H1 (cell line): Measurements from ENCODE around the gene NOX5. TPM values are rescaled to one million over a fixed set of nuclear protein-coding genes. Genes with fewer than 3 reads are reported as not detected.

Experiments used
- BRCA1 ChIP-seq: IDR thresholded peaks from 2 replicates; pipeline ENCODE4 v1.6.1; 2012; ENCODE audit warnings: low read depth, low read length, improper control_type of control experiment
- CTBP2 ChIP-seq: IDR thresholded peaks from 2 replicates; pipeline ENCODE4 v1.7.0; 2011; ENCODE audit warnings: borderline replicate concordance, mild to moderate bottlenecking, moderate library complexity, mixed read lengths, low read length; ENCODE audit not compliant: insufficient read depth, insufficient read length
- CTCF ChIP-seq, 3 experiments: IDR thresholded peaks; 1 replicate in 2 of 3; 2 replicates in 1 of 3; pipeline versions ENCODE4 v1.5.1 to v1.6.1; 2011; ENCODE audit warnings: low read length in 3 of 3, mild to moderate bottlenecking in 3 of 3, inconsistent platforms in 2 of 3, low read depth in 1 of 3, moderate library complexity in 1 of 3; ENCODE audit not compliant: insufficient read depth in 1 of 3; ENCODE audit errors: control extremely low read depth in 1 of 3
- HDAC2 ChIP-seq, 2 experiments: fragments of 300-600 bp in 1 of 2; sonication (generic) in 1 of 2; IDR thresholded peaks; 2 replicates each; pipeline ENCODE4 v1.6.1; 2011 to 2012; ENCODE audit warnings: low read depth in 2 of 2, low read length in 2 of 2, mild to moderate bottlenecking in 2 of 2, moderate library complexity in 2 of 2, borderline replicate concordance in 1 of 2, inconsistent platforms in 1 of 2
- NRF1 ChIP-seq: IDR thresholded peaks from 2 replicates; pipeline ENCODE4 v1.6.1; 2011; ENCODE audit warnings: mild to moderate bottlenecking, low read depth, low read length, improper control_type of control experiment
- RNF2 ChIP-seq: fragments of 200-900, 300-1000 bp; sonication (generic); IDR thresholded peaks from 2 replicates; pipeline ENCODE4 v1.7.1; 2016; ENCODE audit warnings: borderline replicate concordance, low read depth, mild to moderate bottlenecking, antibody characterized with exemption, low read length; ENCODE audit not compliant: poor library complexity, severe bottlenecking; ENCODE audit errors: missing control alignments
- SIX5 ChIP-seq: IDR thresholded peaks from 2 replicates; pipeline ENCODE4 v1.6.1; 2011; ENCODE audit warnings: mild to moderate bottlenecking, low read depth, low read length
- SP2 ChIP-seq: IDR thresholded peaks from 2 replicates; pipeline ENCODE4 v1.6.1; 2012; ENCODE audit warnings: mild to moderate bottlenecking, low read length, inconsistent platforms
- polyA plus RNA-seq, 7 experiments: library from polyadenylated mRNA; depleted of rRNA in 3 of 7; stranded (reverse) in 5 of 7; unstranded in 2 of 7; fragments of >200 nt in 5 of 7; fragments of 200-250 nt in 2 of 7; gene quantifications; 1 replicate in 5 of 7; 2 replicates in 1 of 7; 4 replicates in 1 of 7; pipeline versions ENCODE4 v1.2.1 to v1.2.3, GENCODE V29; 2011 to 2013; ENCODE audit warnings: missing spikeins in 2 of 7, mixed read lengths in 2 of 7
- total RNA-seq: library from RNA; stranded (reverse); fragmentation: NEBNext Ultra II Directional; extraction: Animal tissue kit (Norgen Biotek cat#: 25700); gene quantifications from 2 replicates; pipeline ENCODE4 v1.2.1, GENCODE V29; 2021

Gene NOX5
- total and polyA plus RNA-seq, 2 of the 8 experiments (the other 6 are each of a cell fraction or from before 2014, with no cell fraction given), result under 0.01 TPM; not detected in 1

GRCh38 chr15:69088300-69088965 lies 73.9 kb downstream of the NOX5 start (continued):
- no peak for TF ChIP-seq SIX5
- no peak for TF ChIP-seq SP2
- TF ChIP-seq CTBP2, result no peak
- no peak for TF ChIP-seq HDAC2 (IDR thresholded peaks at IDR 0.05; ENCODE audit: borderline replicate concordance in 1 of 2, low read depth in 2 of 2, low read length in 2 of 2)
- no peak for TF ChIP-seq BRCA1
- no peak for TF ChIP-seq CTCF (IDR thresholded peaks at IDR 0.05; ENCODE audit: control extremely low read depth in 1 of 3, insufficient read depth in 1 of 3, low read depth in 1 of 3, low read length in 3 of 3)
- no peak for TF ChIP-seq RNF2
- no peak for TF ChIP-seq NRF1
